ENCODE measurements around the gene ATXN10. TPM values are rescaled to one million over a fixed set of nuclear protein-coding genes. Genes with fewer than 3 reads are reported as not detected.

Gene ATXN10
- total RNA-seq, 4 donors from 2014 or later = 35.5 to 83.3 (median 51.1) TPM

DNA sequence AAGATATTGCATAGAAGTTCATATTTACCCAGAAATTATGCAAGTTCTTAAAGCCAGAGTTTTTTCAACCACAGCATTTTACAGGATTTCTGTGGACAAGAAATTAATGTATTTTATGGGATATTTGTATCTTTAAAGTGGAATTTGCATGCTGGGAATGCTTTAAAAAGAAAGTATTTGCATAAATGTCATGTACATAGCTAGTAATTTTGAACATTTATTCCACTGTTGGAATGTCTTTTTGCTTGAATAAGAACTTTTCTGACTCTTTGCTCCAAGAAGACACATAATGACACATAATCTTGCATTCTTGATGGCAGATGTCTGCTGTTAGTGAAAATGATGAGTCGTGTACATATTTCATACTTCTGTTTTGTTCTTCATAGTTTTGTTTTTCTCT lies 66.6 kb downstream of the ATXN10 start:
- intact Hi-C loops (cut with DNase I; ENCODE audit: low total_unique reads) = no loop called here
- H3K4me3 ChIP-seq (ENCODE audit: low read depth, poor library complexity, severe bottlenecking) = no peak overlapping the region
- 78 to 84% methylated on average over 1 of the region's 1 CpG for WGBS, 2 donors
- TF ChIP-seq, protein P1, sequence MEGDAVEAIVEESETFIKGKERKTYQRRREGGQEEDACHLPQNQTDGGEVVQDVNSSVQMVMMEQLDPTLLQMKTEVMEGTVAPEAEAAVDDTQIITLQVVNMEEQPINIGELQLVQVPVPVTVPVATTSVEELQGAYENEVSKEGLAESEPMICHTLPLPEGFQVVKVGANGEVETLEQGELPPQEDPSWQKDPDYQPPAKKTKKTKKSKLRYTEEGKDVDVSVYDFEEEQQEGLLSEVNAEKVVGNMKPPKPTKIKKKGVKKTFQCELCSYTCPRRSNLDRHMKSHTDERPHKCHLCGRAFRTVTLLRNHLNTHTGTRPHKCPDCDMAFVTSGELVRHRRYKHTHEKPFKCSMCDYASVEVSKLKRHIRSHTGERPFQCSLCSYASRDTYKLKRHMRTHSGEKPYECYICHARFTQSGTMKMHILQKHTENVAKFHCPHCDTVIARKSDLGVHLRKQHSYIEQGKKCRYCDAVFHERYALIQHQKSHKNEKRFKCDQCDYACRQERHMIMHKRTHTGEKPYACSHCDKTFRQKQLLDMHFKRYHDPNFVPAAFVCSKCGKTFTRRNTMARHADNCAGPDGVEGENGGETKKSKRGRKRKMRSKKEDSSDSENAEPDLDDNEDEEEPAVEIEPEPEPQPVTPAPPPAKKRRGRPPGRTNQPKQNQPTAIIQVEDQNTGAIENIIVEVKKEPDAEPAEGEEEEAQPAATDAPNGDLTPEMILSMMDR (IDR thresholded peaks at IDR 0.05) = no peak
- no peak for TF ChIP-seq POLR2A (IDR thresholded peaks at IDR 0.05)
- no peak for DNase-seq (ENCODE audit: low spot score in 2 of 2)

DNA sequence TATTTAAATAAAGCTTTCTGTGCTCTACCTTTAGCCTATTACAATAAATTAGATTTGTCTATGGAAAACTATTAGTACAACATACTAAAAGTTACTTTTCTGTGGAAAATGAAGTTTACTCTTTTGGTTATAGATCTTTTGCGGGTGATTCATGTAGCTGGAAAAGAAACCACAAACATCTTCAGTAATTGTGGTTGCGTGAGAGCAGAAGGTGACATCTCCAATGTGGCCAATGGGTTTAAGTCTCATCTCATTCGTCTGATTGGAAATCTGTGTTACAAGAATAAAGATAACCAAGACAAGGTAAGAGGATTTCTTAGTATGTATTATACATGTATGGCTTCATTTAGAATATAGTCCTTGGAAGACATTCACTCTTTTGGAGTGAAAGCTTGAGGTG lies 68.6 kb downstream of the ATXN10 start:
- no peak overlapping the region for H3K4me3 ChIP-seq (ENCODE audit: low read depth, poor library complexity, severe bottlenecking)
- intact Hi-C loops (cut with DNase I; ENCODE audit: low total_unique reads) = no loop called here

DNA sequence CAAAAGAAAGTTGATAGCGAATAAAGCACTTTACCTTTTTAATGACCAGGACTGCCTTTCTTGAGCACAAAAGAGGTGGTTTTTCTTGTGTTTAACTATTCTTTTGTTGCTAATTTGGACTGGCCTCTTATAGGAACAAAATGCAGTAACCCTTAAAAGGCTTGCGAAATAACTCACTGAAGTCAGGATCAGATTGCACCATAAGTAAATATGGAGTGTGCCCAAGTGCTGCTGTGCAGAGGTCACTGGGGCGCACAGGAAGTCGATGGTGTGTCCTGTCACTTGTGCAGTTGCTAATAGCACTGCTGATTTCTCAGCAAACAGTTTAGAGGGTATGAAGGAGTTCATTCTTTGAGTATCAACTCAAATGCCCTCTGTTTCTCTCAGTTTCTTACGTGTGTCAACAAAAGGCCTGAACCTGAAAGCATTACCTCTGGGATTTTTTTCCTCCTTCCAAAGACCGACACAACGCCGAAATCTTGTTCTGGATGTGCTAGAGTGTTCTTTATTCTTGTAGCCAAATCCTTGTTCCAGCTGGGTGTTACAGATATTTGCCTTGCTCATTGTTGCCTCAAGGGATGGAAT lies 71.3 kb downstream of the ATXN10 start:
- 58 to 68% methylated on average over 8 of the region's 8 CpGs for WGBS, 2 donors
- no peak overlapping the region for H3K4me3 ChIP-seq (ENCODE audit: low read depth, poor library complexity, severe bottlenecking)
- TF ChIP-seq POLR2A (IDR thresholded peaks at IDR 0.05) = no peak
- TF ChIP-seq, protein P1 (IDR thresholded peaks at IDR 0.05) = no peak
- DNase-seq (ENCODE audit: low spot score in 2 of 2) = no peak
- intact Hi-C loops (cut with DNase I; ENCODE audit: low total_unique reads) = no loop called here

More for the DNA sequence above, 68.6 kb downstream of the ATXN10 start:
- TF ChIP-seq, protein P1 (IDR thresholded peaks at IDR 0.05) = no peak
- no peak for TF ChIP-seq POLR2A (IDR thresholded peaks at IDR 0.05)
- 91 to 93% methylated on average over 3 of the region's 3 CpGs for WGBS, 2 donors
- DNase-seq (ENCODE audit: low spot score in 2 of 2) = no peak

DNA sequence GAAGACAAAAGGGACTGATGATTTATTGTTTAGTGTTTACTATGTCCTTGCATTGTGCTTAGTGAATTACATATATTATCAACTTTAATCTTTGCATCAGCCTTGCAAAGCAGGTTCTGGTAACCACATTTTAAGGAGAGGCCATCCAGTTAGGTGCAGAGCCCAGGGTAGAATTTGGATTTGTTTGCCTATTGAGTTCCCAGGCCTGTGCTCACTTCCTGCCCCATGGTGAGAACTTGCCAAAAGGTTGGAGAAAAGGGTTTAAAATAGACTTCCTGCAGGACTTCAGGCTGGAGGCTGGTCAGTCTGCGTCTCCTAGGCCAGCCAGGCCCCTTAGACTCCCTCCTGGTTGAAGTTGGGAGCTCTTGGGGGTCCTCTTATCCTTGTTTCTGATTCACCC lies 72.1 kb downstream of the ATXN10 start:
- H3K4me3 ChIP-seq (ENCODE audit: low read depth, poor library complexity, severe bottlenecking) = no peak overlapping the region
- DNase-seq (ENCODE audit: low spot score in 2 of 2) = no peak
- intact Hi-C loops (cut with DNase I; ENCODE audit: low total_unique reads) = no loop called here
- TF ChIP-seq POLR2A (IDR thresholded peaks at IDR 0.05) = no peak
- TF ChIP-seq, protein P1 (IDR thresholded peaks at IDR 0.05) = no peak
- WGBS, 2 donors = 94 to 100% methylated on average over 1 of the region's 1 CpG

DNA sequence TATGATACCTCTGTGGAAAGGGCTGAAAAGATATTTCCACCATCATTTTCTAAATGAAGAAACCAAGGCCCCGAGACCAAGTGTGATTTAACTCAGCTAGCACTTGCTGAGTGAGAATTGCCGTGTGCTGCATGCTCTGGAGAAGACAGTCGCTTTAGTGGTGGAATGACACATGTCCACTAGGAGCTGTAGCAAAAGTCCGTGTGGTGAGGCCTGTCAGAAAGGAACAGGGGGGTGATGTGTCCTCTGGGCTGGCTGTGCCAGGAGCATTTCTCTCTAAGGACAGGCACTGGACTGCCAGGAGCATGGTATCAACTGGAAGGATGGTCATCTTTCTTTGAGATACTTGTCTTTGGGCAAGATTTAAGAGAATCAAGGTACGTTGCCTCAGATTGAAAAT lies 72.8 kb downstream of the ATXN10 start:
- no peak overlapping the region for H3K4me3 ChIP-seq (ENCODE audit: low read depth, poor library complexity, severe bottlenecking)
- intact Hi-C loops (cut with DNase I; ENCODE audit: low total_unique reads) = no loop called here
- no peak for DNase-seq (ENCODE audit: low spot score in 2 of 2)
- TF ChIP-seq POLR2A (IDR thresholded peaks at IDR 0.05) = no peak
- TF ChIP-seq, protein P1 (IDR thresholded peaks at IDR 0.05) = no peak
- WGBS, 2 donors = 92 to 96% methylated on average over 5 of the region's 5 CpGs

DNA sequence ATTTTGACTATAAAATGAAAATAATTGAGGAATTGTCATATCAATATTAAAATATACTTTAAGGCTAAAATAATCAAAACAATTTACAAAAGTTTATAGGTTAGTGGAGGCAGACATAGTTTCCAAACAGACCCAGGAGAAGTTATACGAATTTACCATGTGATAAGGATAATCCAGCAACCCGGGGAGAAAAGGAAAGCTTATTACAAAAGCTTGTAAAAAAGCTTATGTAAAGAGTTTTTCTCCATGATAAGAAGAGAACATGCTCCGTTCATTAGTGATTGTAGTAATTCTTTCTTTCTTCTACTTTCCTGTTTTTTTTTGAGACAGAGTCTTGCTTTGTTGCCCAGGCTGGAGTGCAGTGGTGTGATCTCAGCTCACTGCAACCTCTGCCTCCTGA lies 79.0 kb downstream of the ATXN10 start:
- H3K4me3 ChIP-seq (ENCODE audit: low read depth, poor library complexity, severe bottlenecking) = no peak overlapping the region
- no peak for DNase-seq (ENCODE audit: low spot score in 2 of 2)
- intact Hi-C loops (cut with DNase I; ENCODE audit: low total_unique reads) = no loop called here
- 88 to 93% methylated on average over 3 of the region's 3 CpGs for WGBS, 2 donors
- TF ChIP-seq POLR2A (IDR thresholded peaks at IDR 0.05) = no peak
- TF ChIP-seq, protein P1 (IDR thresholded peaks at IDR 0.05) = no peak

Data from lower leg skin (tissue), 4 donors.